HCT116 (cell line): Measurements from ENCODE around the gene SLC40A1. TPM values are rescaled to one million over a fixed set of nuclear protein-coding genes. Genes with fewer than 3 reads are reported as not detected.

Experiments used
- ATAC-seq: fragments of 200-7000 bp; cut with Tn5 transposase; 2 replicates; pipeline ENCODE4 v1.9.1; 2020; ENCODE audit warnings: mild to moderate bottlenecking, moderate library complexity
- BruUV-seq: library from RNA; stranded (reverse); fragments of 400-500 nt; replicated peaks from 2 replicates; lab custom pipeline; 2021; lab: Mats Ljungman, UMichigan
- CTCF ChIA-PET: fragments of 300-600 bp; sonication (Branson Sonifier 250); formaldehyde crosslinking; loops from one replicate; lab custom pipeline; 2021; ENCODE audit warnings: antibody characterized with exemption; lab: Charles Lee
- POLR2A ChIA-PET: fragments of 300-600, 350-600 bp; sonication (Branson Sonifier 250); formaldehyde crosslinking; loops from one replicate; lab custom pipeline; 2021; ENCODE audit warnings: antibody characterized with exemption; lab: Charles Lee
- RAD21 ChIA-PET, 2 experiments: fragments of 300-600 bp; sonication (Branson Sonifier 250); formaldehyde crosslinking; loops; one replicate each; lab custom pipeline; 2023; ENCODE audit warnings: low total read pairs in 2 of 2; ENCODE audit not compliant: uncharacterized antibody in 2 of 2, unreplicated experiment in 2 of 2, low non-redundant PET in 1 of 2; lab: Charles Lee
- DNase-seq: peaks from one replicate; pipeline ENCODE4 v3.0.0-alpha.2; 2010; ENCODE audit warnings: low read depth, low spot score
- H2AFZ ChIP-seq: fragments of 200-600 bp; shearing (Covaris generic), sonication (generic); 2 replicates; pipeline ENCODE4 v1.6.1; 2017; ENCODE audit warnings: low read depth, mixed run types, mixed read lengths, antibody characterized with exemption, low read length; ENCODE audit not compliant: poor library complexity, severe bottlenecking
- H3K27ac ChIP-seq: 2 replicates; pipeline ENCODE4 v1.5.1; 2012; ENCODE audit warnings: low read depth, low read length
- H3K27me3 ChIP-seq: fragments of 200-600 bp; sonication (generic); 2 replicates; pipeline ENCODE4 v1.6.1; 2016; ENCODE audit warnings: mixed run types, low read length, mixed read lengths; ENCODE audit not compliant: insufficient read depth
- H3K36me3 ChIP-seq, 2 experiments: fragments of 200-500 bp in 1 of 2; fragments of 200-600 bp in 1 of 2; sonication (Bioruptor generic) in 1 of 2; sonication (generic) in 1 of 2; 2 replicates each; pipeline versions ENCODE4 v1.5.1 to v1.6.1; 2014 to 2016; ENCODE audit warnings: low read length in 2 of 2, inconsistent platforms in 1 of 2, mixed read lengths in 1 of 2, mixed run types in 1 of 2; ENCODE audit not compliant: insufficient read depth in 2 of 2, control insufficient read depth in 1 of 2
- H3K4me1 ChIP-seq, 2 experiments: fragments of 200-600 bp in 1 of 2; sonication (generic) in 1 of 2; 2 replicates each; pipeline versions ENCODE4 v1.5.1 to v1.6.1; 2012 to 2017; ENCODE audit warnings: low read length in 2 of 2, inconsistent platforms in 1 of 2, mild to moderate bottlenecking in 1 of 2, mixed read lengths in 1 of 2, mixed run types in 1 of 2, moderate library complexity in 1 of 2; ENCODE audit not compliant: insufficient read depth in 2 of 2, control insufficient read depth in 1 of 2
- H3K4me2 ChIP-seq: fragments of 200-600 bp; sonication (generic); 2 replicates; pipeline ENCODE4 v1.6.1; 2017; ENCODE audit warnings: mixed run types, low read length, mixed read lengths
- H3K4me3 ChIP-seq, 2 experiments: fragments of 200-600 bp in 1 of 2; sonication (generic) in 1 of 2; replicated peaks in 1 of 2; 2 replicates each; pipeline ENCODE4 v1.5.1; 2011 to 2016; ENCODE audit warnings: low read length in 2 of 2, control low read depth in 1 of 2, low read depth in 1 of 2, mild to moderate bottlenecking in 1 of 2, mixed read lengths in 1 of 2, mixed run types in 1 of 2
- H3K79me2 ChIP-seq: fragments of 200-600 bp; sonication (generic); 2 replicates; pipeline ENCODE4 v1.6.1; 2017; ENCODE audit warnings: mild to moderate bottlenecking, mixed run types, low read length, moderate library complexity, mixed read lengths; ENCODE audit not compliant: insufficient read depth
- H3K9ac ChIP-seq: fragments of 200-600 bp; sonication (generic); 2 replicates; pipeline ENCODE4 v1.6.1; 2016; ENCODE audit warnings: low read length, mixed read lengths
- H3K9me2 ChIP-seq: fragments of 200-600 bp; sonication (generic), shearing (Covaris generic); 2 replicates; pipeline ENCODE4 v1.6.1; 2017; ENCODE audit warnings: mixed run types, mild to moderate bottlenecking, moderate library complexity; ENCODE audit not compliant: insufficient read depth
- H3K9me3 ChIP-seq, 2 experiments: fragments of 200-500 bp in 1 of 2; fragments of 200-600 bp in 1 of 2; sonication (Bioruptor generic) in 1 of 2; sonication (generic) in 1 of 2; 2 replicates each; pipeline ENCODE4 v1.6.1; 2014 to 2017; ENCODE audit warnings: low read length in 2 of 2, mixed read lengths in 2 of 2, inconsistent platforms in 1 of 2, low read depth in 1 of 2, mild to moderate bottlenecking in 1 of 2, mixed run types in 1 of 2, moderate library complexity in 1 of 2; ENCODE audit not compliant: control insufficient read depth in 1 of 2, insufficient read depth in 1 of 2
- H4K20me1 ChIP-seq: fragments of 200-600 bp; sonication (generic), shearing (Covaris generic); 2 replicates; pipeline ENCODE4 v1.6.1; 2017; ENCODE audit warnings: mixed run types, mild to moderate bottlenecking, moderate library complexity; ENCODE audit not compliant: insufficient read depth
- CBX3 ChIP-seq: IDR thresholded peaks from 2 replicates; pipeline ENCODE4 v1.6.1; 2012; ENCODE audit warnings: low read depth
- CEBPB ChIP-seq: IDR thresholded peaks from 2 replicates; pipeline ENCODE4 v1.6.1; 2012; ENCODE audit warnings: low read depth
- EGR1 ChIP-seq: IDR thresholded peaks from 2 replicates; pipeline ENCODE4 v1.6.1; 2012; ENCODE audit warnings: low read depth
- ELF1 ChIP-seq: IDR thresholded peaks from 2 replicates; pipeline ENCODE4 v1.6.1; 2012; ENCODE audit warnings: low read depth, borderline replicate concordance
- EZH2 ChIP-seq: fragments of 200-600 bp; sonication (generic); IDR thresholded peaks from 2 replicates; pipeline ENCODE4 v1.6.1; 2017; ENCODE audit warnings: antibody characterized with exemption, mixed run types
- FOSL1 ChIP-seq: IDR thresholded peaks from 2 replicates; pipeline ENCODE4 v1.6.1; 2012; ENCODE audit warnings: low read depth
- POLR2A ChIP-seq: IDR thresholded peaks from 2 replicates; pipeline ENCODE4 v1.7.0; 2011; ENCODE audit warnings: borderline replicate concordance; ENCODE audit not compliant: insufficient read depth, insufficient read length; ENCODE audit errors: extremely low read depth
- RAD21 ChIP-seq: IDR thresholded peaks from 2 replicates; pipeline ENCODE4 v1.6.1; 2012; ENCODE audit warnings: low read depth, mild to moderate bottlenecking
- SIN3A ChIP-seq: IDR thresholded peaks from 2 replicates; pipeline ENCODE4 v1.6.1; 2012; ENCODE audit warnings: low read depth
- SP1 ChIP-seq: IDR thresholded peaks from 2 replicates; pipeline ENCODE4 v1.6.1; 2012; ENCODE audit warnings: low read depth
- SRF ChIP-seq: IDR thresholded peaks from 2 replicates; pipeline ENCODE4 v1.6.1; 2012; ENCODE audit warnings: low read depth
- TCF7L2 ChIP-seq: IDR thresholded peaks from 2 replicates; pipeline ENCODE4 v1.7.0; 2011; ENCODE audit warnings: borderline replicate concordance, inconsistent platforms; ENCODE audit not compliant: insufficient read depth, insufficient read length; ENCODE audit errors: extremely low read depth
- YY1 ChIP-seq: IDR thresholded peaks from 2 replicates; pipeline ENCODE4 v1.6.1; 2011; ENCODE audit warnings: low read length, low read depth, moderate library complexity, mild to moderate bottlenecking; ENCODE audit not compliant: insufficient replicate concordance; ENCODE audit errors: extremely low read depth
- ZFX ChIP-seq: fragments of 450-650 bp; IDR thresholded peaks from 2 replicates; pipeline ENCODE4 v1.6.1; 2017
- ZNF274 ChIP-seq: fragments of 200-500 bp; sonication (Bioruptor generic); IDR thresholded peaks from 2 replicates; pipeline ENCODE4 v1.6.1; 2014; ENCODE audit warnings: mild to moderate bottlenecking, low read depth, low read length, inconsistent platforms
- intact Hi-C: fragments of 100-400 bp; cut with micrococcal nuclease; formaldehyde crosslinking; loops from 2 replicates; pipeline ENCODE4 v1.10.0; 2022
- total RNA-seq: library from RNA; stranded (reverse); gene quantifications from one replicate; pipeline ENCODE4 v1.2.1, GENCODE V29; 2021; ENCODE audit not compliant: unreplicated experiment
- TF ChIP-seq, protein P1 (sequence below): IDR thresholded peaks from 2 replicates; pipeline ENCODE4 v1.6.1; 2012; ENCODE audit warnings: low read depth
- TF ChIP-seq, protein P2 (sequence below): IDR thresholded peaks from 2 replicates; pipeline ENCODE4 v1.6.1; 2012

Gene SLC40A1
- total RNA-seq, 1 experiment from 2014 or later, result 1.5 TPM

DNA sequence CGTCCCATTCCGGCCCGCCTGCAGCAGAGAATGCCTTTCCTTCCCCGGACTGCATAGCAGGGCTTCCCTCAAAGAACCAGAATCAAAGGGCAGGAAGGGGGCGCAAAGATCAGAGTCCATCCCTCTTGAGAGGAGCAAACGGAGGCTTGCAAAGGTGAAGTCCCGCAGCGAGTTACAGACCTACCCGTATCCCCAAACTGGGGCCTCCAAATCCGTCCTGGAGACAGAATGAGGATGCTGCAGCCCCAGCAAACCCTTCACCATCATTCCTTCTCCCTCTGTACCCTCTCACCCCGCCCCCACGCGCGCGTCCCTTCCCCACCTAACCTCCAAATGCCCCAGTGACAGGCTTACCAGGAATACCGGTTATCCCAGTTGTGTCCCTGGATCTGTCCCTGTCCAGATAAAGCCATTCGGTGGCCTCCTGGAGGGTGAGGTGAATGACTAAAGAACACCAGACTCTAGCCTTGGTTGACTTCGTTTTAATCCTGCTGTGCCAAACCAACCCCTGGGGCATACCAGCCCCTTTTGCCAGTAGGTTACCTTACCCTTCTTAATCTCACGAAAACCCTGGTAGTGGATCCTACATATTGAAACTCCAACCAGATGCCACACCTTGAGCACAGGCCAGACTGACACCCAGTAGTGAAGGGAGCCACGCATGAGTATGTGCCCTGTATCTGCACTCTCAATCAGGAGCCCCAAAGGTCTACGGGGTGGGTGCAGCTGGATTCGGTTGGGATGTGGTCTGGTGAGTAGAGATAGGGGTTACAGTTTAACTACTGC, 961 bp upstream of the SLC40A1 start:
- ChIA-PET POLR2A (no interaction called here), RAD21 (no interaction called here), CTCF (no interaction called here)
- Histone ChIP-seq H3K9me2 (no peaks in the 10 kb centered on the region), H3K79me2 (no peaks in the 10 kb centered on the region), H3K27me3 (no peaks in the 10 kb centered on the region), H3K9me3 (no peaks in the 10 kb centered on the region), H3K36me3 (no peaks in the 10 kb centered on the region), H3K9ac (no peak overlapping the region), H3K4me2 (no peak overlapping the region), H2AFZ (no peak overlapping the region), H3K4me1 (peaks cover 0 to 5% of the 10 kb centered on the region in 2 experiments; a peak in 1 of 4 replicates), H4K20me1 (no peaks in the 10 kb centered on the region), H3K4me3 (no peak overlapping the region), H3K27ac (no peak overlapping the region)
- DNase-seq (no peak), ATAC-seq (no peak)
- no TSS peak for BruUV-seq
- TF ChIP-seq ELF1, result no peak
- TF ChIP-seq CBX3, result no peak
- TF ChIP-seq RAD21, result no peak
- no peak for TF ChIP-seq YY1
- intact Hi-C loops, result no loop called here

DNA sequence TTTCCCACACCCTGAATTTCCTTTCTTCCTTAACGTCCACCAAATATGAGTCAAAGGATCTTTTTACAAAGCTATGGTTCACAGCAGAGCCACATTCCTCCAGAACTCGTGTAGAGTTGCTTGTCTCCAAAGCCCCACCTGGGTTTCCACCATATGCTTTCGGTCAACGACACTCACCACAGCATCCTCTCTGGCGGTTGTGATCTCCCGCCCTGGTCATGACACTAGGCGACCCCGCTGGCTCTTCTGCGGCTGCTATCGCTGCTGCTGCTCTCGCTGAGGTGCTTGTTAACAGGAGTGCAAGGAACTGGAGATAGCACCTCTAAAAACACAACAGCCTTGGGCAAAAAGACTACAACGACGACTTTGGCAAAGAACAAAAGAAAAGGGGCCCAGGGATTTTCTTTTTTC, 340 bp downstream of the SLC40A1 start:
- H2AFZ ChIP-seq, result peak overlapping the region; percentile 77
- H3K4me2 ChIP-seq, result peak overlapping the region; percentile 65
- H3K4me1 ChIP-seq, result peaks cover 0 to 5% of the 10 kb centered on the region in 2 experiments; a peak in 1 of 4 replicates
- DNase-seq (no peak), ATAC-seq (peak; percentile 37)
- no peaks in the 10 kb centered on the region for H3K79me2 ChIP-seq
- ChIA-PET RAD21 (no interaction called here), POLR2A (no interaction called here), CTCF (no interaction called here)
- no peaks in the 10 kb centered on the region for H3K36me3 ChIP-seq
- intact Hi-C loops, result no loop called here
- H3K9me2 ChIP-seq, result no peaks in the 10 kb centered on the region
- no peak overlapping the region for H3K27ac ChIP-seq
- no peak overlapping the region for H3K9ac ChIP-seq
- BruUV-seq, result no TSS peak
- peak overlapping the region; percentile 27 to 45 for H3K4me3 ChIP-seq
- no peaks in the 10 kb centered on the region for H3K27me3 ChIP-seq
- H4K20me1 ChIP-seq, result no peaks in the 10 kb centered on the region
- H3K9me3 ChIP-seq, result no peaks in the 10 kb centered on the region
- TF ChIP-seq YY1, result no peak
- no peak for TF ChIP-seq POLR2A
- no peak for TF ChIP-seq SRF
- TF ChIP-seq, protein P1, sequence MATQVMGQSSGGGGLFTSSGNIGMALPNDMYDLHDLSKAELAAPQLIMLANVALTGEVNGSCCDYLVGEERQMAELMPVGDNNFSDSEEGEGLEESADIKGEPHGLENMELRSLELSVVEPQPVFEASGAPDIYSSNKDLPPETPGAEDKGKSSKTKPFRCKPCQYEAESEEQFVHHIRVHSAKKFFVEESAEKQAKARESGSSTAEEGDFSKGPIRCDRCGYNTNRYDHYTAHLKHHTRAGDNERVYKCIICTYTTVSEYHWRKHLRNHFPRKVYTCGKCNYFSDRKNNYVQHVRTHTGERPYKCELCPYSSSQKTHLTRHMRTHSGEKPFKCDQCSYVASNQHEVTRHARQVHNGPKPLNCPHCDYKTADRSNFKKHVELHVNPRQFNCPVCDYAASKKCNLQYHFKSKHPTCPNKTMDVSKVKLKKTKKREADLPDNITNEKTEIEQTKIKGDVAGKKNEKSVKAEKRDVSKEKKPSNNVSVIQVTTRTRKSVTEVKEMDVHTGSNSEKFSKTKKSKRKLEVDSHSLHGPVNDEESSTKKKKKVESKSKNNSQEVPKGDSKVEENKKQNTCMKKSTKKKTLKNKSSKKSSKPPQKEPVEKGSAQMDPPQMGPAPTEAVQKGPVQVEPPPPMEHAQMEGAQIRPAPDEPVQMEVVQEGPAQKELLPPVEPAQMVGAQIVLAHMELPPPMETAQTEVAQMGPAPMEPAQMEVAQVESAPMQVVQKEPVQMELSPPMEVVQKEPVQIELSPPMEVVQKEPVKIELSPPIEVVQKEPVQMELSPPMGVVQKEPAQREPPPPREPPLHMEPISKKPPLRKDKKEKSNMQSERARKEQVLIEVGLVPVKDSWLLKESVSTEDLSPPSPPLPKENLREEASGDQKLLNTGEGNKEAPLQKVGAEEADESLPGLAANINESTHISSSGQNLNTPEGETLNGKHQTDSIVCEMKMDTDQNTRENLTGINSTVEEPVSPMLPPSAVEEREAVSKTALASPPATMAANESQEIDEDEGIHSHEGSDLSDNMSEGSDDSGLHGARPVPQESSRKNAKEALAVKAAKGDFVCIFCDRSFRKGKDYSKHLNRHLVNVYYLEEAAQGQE, result no peak
- no peak for TF ChIP-seq ZNF274
- TF ChIP-seq RAD21, result no peak
- no peak for TF ChIP-seq TCF7L2
- no peak for TF ChIP-seq SP1
- no peak for TF ChIP-seq FOSL1
- no peak for TF ChIP-seq CEBPB
- no peak for TF ChIP-seq SIN3A
- no peak for TF ChIP-seq EZH2
- no peak for TF ChIP-seq ZFX
- TF ChIP-seq EGR1, result no peak
- TF ChIP-seq, protein P2, sequence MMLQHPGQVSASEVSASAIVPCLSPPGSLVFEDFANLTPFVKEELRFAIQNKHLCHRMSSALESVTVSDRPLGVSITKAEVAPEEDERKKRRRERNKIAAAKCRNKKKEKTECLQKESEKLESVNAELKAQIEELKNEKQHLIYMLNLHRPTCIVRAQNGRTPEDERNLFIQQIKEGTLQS, result no peak
